Progenitor cell of endocrine pancreas (in vitro differentiated cells): ENCODE results near the gene NDOR1. TPM values are rescaled to one million over a fixed set of nuclear protein-coding genes. Genes with fewer than 3 reads are reported as not detected.

Source experiments
- DNase-seq: peaks from one replicate; pipeline ENCODE4 v3.0.0; 2021; ENCODE audit warnings: low spot score; ENCODE audit not compliant: unreplicated experiment
- H3K27ac Mint-ChIP-seq: 2 replicates; pipeline ENCODE4 v1.8.0; 2021; ENCODE audit warnings: mild to moderate bottlenecking, moderate library complexity, mixed read lengths
- H3K27me3 Mint-ChIP-seq: 2 replicates; pipeline ENCODE4 v1.8.0; 2021; ENCODE audit warnings: mixed read lengths
- H3K36me3 Mint-ChIP-seq: 2 replicates; pipeline ENCODE4 v1.8.0; 2022; ENCODE audit warnings: mixed read lengths; ENCODE audit not compliant: insufficient read depth
- H3K4me1 Mint-ChIP-seq: 2 replicates; pipeline ENCODE4 v1.8.0; 2021; ENCODE audit warnings: low read depth, mixed read lengths
- H3K4me3 Mint-ChIP-seq: 2 replicates; pipeline ENCODE4 v1.8.0; 2021; ENCODE audit warnings: low read depth, mild to moderate bottlenecking, moderate library complexity, mixed read lengths
- H3K9me3 Mint-ChIP-seq: 2 replicates; pipeline ENCODE4 v1.8.0; 2021; ENCODE audit warnings: low read depth, mixed read lengths
- total RNA-seq: library from RNA; stranded (reverse); gene quantifications from 2 replicates; pipeline ENCODE4 v1.2.1, GENCODE V29; 2021
- TF ChIP-seq, protein P1 (sequence below): fragments of 200-600 bp; sonication (generic); IDR thresholded peaks from one replicate; pipeline ENCODE4 v1.5.0; 2021; ENCODE audit warnings: antibody characterized with exemption, mild to moderate bottlenecking; ENCODE audit not compliant: unreplicated experiment

NDOR1 gene
- total RNA-seq, 1 donor from 2014 or later = 37.4 TPM

DNA sequence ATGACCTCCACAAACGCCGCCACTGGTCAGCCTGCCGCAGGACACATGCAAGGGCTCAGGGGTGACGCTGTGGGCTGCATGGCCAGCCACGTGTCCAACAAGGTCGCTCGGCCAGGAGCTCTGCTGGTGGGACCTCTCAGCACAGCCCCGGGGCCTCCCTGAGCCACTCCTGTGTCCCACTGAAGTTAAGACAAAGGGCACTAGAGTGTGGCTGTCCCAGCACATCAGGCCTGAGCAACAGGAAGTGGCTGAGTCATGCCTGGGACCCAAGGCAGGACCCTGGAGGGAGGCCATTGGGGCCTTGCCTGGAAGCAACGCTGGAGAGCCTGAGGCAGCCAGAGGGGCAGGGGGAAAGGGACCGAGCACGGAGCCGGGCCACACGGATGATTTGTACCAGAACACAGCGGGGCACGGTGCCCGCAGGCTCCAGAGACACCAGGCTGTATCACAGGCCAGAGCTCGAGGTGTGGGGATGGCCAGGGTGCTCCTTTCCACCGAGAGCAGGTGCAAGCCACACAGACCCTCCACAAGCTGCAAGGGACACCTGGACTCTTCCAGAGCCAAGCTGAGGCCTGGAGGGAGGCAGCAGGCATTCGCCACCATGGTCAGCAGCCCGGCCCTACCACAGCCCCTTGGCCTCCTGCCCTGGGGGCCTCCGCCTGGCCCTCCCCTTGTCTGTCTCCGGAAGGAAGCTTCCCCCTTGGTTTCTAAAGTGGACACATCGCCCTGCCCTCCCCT, 27.1 kb upstream of the NDOR1 start:
- no peak overlapping the region for H3K27ac Mint-ChIP-seq
- no peak overlapping the region for H3K4me3 Mint-ChIP-seq
- DNase-seq = no peak

DNA sequence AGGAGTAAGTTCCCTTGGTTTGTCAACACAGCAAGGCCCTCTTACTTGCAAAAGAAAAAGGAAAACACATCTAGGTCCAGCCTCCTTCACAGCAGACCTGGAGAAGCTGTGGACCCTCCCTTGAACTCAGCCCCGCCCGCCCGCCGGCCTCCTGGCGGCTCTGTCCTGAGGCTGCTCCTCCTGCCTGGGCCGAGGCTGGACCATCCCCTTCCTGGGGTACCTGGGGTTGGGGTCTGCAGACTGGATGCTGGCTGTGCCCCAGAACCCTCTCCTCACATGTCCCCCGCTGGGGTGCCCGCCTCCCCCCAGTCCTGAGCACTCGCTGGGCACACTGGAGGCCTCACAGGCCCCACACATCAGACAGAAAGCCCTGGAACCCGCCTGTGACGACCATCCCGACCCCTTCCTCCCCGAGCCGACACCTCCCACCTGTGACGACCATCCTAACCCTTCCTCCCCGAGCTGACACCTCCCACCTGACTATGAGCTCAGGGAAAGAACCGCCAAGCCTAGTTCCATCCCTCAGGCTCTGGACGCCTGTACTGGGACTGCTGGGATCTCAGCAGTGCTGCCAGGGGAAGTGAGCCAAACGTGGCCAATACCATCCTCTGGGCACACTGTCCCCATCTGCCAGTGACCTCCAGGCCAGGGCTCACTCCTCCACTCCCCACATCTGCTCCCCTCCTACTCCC, 26.4 kb upstream of the NDOR1 start:
- H3K9me3 Mint-ChIP-seq = no peaks in the 10 kb centered on the region
- no peaks in the 10 kb centered on the region for H3K4me1 Mint-ChIP-seq
- TF ChIP-seq, protein P1, sequence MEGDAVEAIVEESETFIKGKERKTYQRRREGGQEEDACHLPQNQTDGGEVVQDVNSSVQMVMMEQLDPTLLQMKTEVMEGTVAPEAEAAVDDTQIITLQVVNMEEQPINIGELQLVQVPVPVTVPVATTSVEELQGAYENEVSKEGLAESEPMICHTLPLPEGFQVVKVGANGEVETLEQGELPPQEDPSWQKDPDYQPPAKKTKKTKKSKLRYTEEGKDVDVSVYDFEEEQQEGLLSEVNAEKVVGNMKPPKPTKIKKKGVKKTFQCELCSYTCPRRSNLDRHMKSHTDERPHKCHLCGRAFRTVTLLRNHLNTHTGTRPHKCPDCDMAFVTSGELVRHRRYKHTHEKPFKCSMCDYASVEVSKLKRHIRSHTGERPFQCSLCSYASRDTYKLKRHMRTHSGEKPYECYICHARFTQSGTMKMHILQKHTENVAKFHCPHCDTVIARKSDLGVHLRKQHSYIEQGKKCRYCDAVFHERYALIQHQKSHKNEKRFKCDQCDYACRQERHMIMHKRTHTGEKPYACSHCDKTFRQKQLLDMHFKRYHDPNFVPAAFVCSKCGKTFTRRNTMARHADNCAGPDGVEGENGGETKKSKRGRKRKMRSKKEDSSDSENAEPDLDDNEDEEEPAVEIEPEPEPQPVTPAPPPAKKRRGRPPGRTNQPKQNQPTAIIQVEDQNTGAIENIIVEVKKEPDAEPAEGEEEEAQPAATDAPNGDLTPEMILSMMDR = no peak
- H3K27me3 Mint-ChIP-seq = peaks cover 7% of the 10 kb centered on the region
- H3K4me3 Mint-ChIP-seq = no peak overlapping the region
- no peak overlapping the region for H3K27ac Mint-ChIP-seq
- DNase-seq = no peak
- H3K36me3 Mint-ChIP-seq = peaks cover 9% of the 10 kb centered on the region

More for the DNA sequence above, 27.1 kb upstream of the NDOR1 start:
- no peaks in the 10 kb centered on the region for H3K9me3 Mint-ChIP-seq
- TF ChIP-seq, protein P1 = no peak
- H3K36me3 Mint-ChIP-seq = peaks cover 7% of the 10 kb centered on the region
- H3K4me1 Mint-ChIP-seq = no peaks in the 10 kb centered on the region
- peaks cover 9% of the 10 kb centered on the region for H3K27me3 Mint-ChIP-seq

DNA sequence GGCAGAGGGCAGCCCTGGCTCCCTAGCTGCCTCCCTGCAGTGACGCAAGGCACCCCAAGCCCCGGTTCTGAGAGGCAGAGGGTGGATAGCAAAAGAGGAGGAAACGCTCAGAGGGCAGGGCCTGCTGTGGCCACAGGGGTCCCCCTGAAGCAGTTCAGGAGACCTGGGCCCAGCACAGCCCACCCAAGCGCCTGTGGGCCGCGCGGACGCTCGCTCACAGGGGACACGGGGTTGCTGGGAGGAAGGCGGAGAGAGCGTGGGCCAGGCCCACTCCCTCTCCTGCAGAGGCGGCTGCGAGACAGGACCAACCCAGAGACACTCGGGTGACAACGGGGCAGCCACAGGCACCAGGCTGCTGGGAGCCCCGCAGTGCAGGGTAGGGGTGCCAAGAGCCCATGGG, 25.7 kb upstream of the NDOR1 start:
- Mint-ChIP-seq H3K27ac (no peak overlapping the region), H3K36me3 (peaks cover 9% of the 10 kb centered on the region), H3K4me1 (no peaks in the 10 kb centered on the region), H3K4me3 (no peak overlapping the region), H3K27me3 (peaks cover 7% of the 10 kb centered on the region), H3K9me3 (no peaks in the 10 kb centered on the region)
- TF ChIP-seq, protein P1 = no peak
- no peak for DNase-seq

DNA sequence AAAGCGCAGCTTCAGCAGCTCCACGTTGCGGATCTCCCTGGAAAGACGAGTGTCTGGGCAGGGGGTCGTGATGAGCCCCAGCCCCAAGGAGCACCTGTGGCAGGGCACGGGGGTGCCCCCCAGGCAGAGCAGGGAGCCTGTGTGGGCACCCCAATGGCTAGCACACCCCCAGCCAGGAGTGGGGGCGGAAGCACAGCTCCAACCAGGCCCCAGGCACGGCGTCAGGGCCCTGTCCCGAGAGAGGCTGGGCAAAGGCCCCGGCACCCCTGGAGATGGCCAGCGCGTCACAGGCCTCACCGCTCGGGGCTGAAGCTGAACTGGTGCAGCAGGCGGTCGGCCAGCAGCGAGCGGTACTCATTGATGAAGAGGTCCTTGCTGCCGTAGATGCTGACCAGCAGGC, 25.0 kb upstream of the NDOR1 start:
- no peaks in the 10 kb centered on the region for H3K9me3 Mint-ChIP-seq
- no peak overlapping the region for H3K4me3 Mint-ChIP-seq
- H3K27me3 Mint-ChIP-seq = peaks cover 7% of the 10 kb centered on the region
- H3K4me1 Mint-ChIP-seq = no peaks in the 10 kb centered on the region
- TF ChIP-seq, protein P1 = no peak
- peaks cover 9% of the 10 kb centered on the region for H3K36me3 Mint-ChIP-seq
- no peak overlapping the region for H3K27ac Mint-ChIP-seq
- no peak for DNase-seq

DNA sequence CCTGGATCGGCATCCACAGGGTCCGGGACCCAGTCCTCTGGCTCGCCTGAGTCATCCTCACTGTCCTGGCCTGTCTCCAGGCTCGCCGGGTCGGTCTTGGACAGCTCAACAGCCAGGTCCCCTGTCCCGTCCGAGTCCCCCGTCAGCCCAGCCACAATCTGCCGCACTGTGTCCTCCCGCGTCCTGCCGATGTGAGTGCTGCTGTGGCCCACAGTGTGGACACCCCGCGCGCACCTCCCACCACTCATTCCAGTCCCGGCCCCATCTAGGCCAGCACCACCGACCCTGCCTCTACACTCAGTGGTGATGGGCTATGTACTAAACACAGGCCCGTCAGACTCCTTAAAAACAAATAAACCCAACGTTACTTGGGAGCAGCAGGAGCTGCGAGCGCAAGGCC, 23.8 kb upstream of the NDOR1 start:
- Mint-ChIP-seq H3K36me3 (peaks cover 9% of the 10 kb centered on the region), H3K27me3 (no peaks in the 10 kb centered on the region), H3K27ac (no peak overlapping the region), H3K4me3 (no peak overlapping the region), H3K9me3 (no peaks in the 10 kb centered on the region), H3K4me1 (peaks cover under 1% of the 10 kb centered on the region)
- DNase-seq = no peak
- TF ChIP-seq, protein P1 = no peak
